ENCODE measurements around the gene RTTN. TPM values are rescaled to one million over a fixed set of nuclear protein-coding genes. Genes with fewer than 3 reads are reported as not detected.

Gene RTTN
- total RNA-seq, 2 experiments from 2014 or later = 22.2 to 29.7 TPM

DNA sequence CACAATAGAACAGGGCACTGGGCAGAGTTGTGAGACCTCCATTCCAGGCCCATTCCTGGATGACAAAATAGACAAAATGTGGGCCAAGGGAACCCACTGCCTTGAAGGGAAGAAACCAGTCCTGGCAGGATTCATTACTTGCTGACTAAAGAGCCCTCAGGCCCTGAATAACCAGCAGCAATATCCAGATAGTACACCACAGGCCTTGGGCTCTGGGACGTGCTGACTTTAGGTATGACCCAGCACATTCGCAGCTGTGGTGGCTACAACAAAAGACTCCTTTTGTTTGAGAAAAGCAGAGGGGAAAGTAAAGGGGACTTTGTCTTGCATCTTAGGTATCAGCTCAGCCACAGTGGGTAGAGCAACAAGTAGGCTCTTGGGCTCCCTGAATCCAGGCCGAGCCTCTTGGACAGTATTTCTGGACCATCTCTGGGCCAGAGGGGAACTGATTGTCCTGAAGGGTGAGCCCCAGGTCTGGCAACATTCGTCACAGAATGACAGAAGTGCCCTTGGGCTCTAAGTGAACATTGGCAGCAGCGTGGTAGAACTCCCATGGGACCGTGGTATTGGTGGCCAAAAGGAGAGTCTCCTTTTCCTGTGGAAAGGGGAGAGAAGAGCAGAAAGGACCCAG lies 167.9 kb downstream of the RTTN start:
- no peak overlapping the region for H3K27ac Mint-ChIP-seq
- no peak for DNase-seq
- no peaks in the 10 kb centered on the region for H3K4me1 Mint-ChIP-seq
- intact Hi-C loops (cut with DNase I, micrococcal nuclease) = no loop called here
- ChIA-PET CTCF (no interaction called here), POLR2A (no interaction called here)
- ATAC-seq = no peak
- no peak overlapping the region for H3K4me3 Mint-ChIP-seq
- peaks cover 31% of the 10 kb centered on the region for H3K36me3 Mint-ChIP-seq (ENCODE audit: low read depth)
- H3K9me3 Mint-ChIP-seq (ENCODE audit: low read depth) = no peaks in the 10 kb centered on the region
- H3K27me3 Mint-ChIP-seq = no peaks in the 10 kb centered on the region

DNA sequence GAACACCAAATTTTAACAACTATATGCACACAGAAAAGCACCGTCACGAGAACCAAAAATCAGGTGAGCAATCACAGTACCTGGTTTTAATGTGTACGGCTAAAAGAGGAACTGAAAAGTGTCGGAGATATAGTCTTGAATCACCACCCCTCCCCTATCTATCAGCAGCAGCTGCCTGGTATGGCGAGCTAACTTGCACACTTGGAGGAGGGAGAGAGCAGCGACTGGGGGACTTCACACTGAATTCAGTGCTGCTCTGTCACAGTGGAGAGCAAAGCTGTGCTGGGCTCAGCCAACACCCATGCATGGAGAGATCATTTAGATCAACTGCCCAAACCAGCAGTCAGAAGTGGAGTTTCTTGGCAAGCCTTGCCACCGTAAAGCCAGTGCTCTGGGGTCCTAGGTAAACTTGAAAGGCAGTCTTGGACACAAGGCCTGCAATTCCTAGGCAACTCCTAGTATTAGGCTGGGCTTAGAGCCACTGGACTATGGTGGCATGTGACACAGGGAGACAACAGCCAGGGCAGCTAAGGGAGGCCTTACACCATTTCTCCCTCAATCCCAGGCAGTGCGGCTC lies 168.6 kb downstream of the RTTN start:
- Mint-ChIP-seq H3K36me3 (ENCODE audit: low read depth) (peaks cover 31% of the 10 kb centered on the region), H3K9me3 (ENCODE audit: low read depth) (no peaks in the 10 kb centered on the region), H3K27ac (no peak overlapping the region), H3K4me1 (no peaks in the 10 kb centered on the region), H3K27me3 (no peaks in the 10 kb centered on the region), H3K4me3 (no peak overlapping the region)
- no peak for ATAC-seq
- DNase-seq = no peak
- ChIA-PET POLR2A (no interaction called here), CTCF (no interaction called here)
- intact Hi-C loops (cut with DNase I, micrococcal nuclease) = no loop called here

DNA sequence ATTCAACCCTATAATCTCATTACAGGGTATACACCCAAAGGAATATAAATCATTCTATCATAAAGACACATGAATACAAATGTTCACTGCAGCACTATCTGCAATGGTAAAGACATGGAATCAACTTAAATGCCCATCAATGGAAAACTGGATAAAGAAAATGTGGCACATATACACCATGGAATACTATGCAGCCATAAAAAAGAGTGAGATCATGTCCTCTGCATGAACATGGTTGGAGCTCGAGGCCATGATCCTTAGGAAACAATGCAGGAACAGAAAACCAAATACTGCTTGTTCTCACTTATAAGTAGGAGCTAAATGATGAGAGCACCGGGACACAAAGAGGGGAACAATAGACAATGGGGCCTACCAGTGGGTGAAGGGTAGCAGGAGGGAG lies 169.3 kb downstream of the RTTN start:
- no peak overlapping the region for H3K27ac Mint-ChIP-seq
- no peak overlapping the region for H3K4me3 Mint-ChIP-seq
- CTCF ChIA-PET = no interaction called here
- H3K9me3 Mint-ChIP-seq (ENCODE audit: low read depth) = no peaks in the 10 kb centered on the region
- peaks cover 31% of the 10 kb centered on the region for H3K36me3 Mint-ChIP-seq (ENCODE audit: low read depth)
- intact Hi-C loops (cut with DNase I, micrococcal nuclease) = no loop called here
- H3K27me3 Mint-ChIP-seq = no peaks in the 10 kb centered on the region
- ATAC-seq (no peak), DNase-seq (no peak)
- no peaks in the 10 kb centered on the region for H3K4me1 Mint-ChIP-seq
- POLR2A ChIA-PET = no interaction called here

DNA sequence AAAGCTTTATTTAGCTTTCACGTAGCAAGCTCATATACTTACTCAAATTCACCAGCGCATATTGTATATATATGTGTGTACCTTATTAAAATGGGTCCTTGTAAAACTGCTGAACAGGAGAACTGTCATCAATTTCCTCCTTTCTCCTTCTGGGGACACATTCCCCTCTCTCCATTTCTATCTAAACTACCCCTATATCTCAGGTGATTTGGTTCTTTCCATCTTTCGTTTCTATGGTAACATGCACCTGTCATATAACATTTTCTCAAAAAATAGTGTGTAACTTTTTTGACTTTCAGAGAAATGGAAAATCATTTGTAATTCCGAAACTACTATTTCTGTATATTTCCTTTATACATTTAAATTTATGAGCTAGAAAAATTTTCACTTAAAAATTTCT lies 174.3 kb downstream of the RTTN start:
- H3K9me3 Mint-ChIP-seq (ENCODE audit: low read depth) = no peaks in the 10 kb centered on the region
- H3K27ac Mint-ChIP-seq = no peak overlapping the region
- intact Hi-C loops (cut with DNase I, micrococcal nuclease) = no loop called here
- peaks cover 25% of the 10 kb centered on the region for H3K36me3 Mint-ChIP-seq (ENCODE audit: low read depth)
- ChIA-PET POLR2A (no interaction called here), CTCF (no interaction called here)
- ATAC-seq (no peak), DNase-seq (no peak)
- no peak overlapping the region for H3K4me3 Mint-ChIP-seq
- no peaks in the 10 kb centered on the region for H3K4me1 Mint-ChIP-seq
- H3K27me3 Mint-ChIP-seq = no peaks in the 10 kb centered on the region

DNA sequence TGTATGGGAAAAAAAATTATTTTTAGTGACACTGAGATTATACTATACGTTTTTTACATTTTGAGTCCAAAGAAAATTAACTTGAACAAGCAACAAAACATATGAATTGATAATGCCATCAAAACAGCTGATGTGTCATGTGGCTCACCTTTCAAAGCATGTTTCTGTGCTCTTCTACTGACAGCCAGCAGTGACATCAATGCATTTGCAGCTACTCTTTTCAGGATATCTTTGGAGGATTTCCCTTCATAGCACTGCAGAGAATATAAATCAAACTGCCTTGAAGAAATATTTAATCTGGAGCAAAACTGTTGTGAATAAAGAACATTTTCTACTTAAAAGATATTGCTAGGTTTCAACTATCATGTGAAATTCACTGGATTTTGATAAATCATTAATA lies 174.8 kb downstream of the RTTN start:
- Mint-ChIP-seq H3K36me3 (ENCODE audit: low read depth) (peaks cover 25% of the 10 kb centered on the region), H3K4me3 (no peak overlapping the region), H3K27ac (no peak overlapping the region), H3K27me3 (no peaks in the 10 kb centered on the region), H3K4me1 (no peaks in the 10 kb centered on the region), H3K9me3 (ENCODE audit: low read depth) (no peaks in the 10 kb centered on the region)
- POLR2A ChIA-PET = no interaction called here
- DNase-seq (no peak), ATAC-seq (no peak)
- CTCF ChIA-PET = no interaction called here
- intact Hi-C loops (cut with DNase I, micrococcal nuclease) = no loop called here

DNA sequence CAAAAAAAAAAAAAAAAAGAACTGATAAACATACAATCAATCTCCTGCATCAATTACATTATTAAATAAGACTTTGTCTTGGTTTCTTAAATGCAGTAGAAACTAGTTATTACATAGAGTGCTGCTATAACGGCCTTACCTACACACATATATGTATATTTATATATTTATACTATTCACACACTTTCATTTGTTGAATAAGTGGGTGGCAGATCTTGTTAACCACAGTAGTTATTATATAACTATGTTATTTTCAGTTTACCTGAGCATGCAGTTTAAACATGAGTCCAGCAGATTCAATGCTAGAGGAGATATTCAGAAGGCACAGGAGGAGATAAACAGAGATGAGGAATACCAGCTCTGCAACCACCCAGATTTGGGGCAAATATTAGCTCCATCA lies 176.3 kb downstream of the RTTN start:
- no peak for ATAC-seq
- Mint-ChIP-seq H3K4me1 (no peaks in the 10 kb centered on the region), H3K27ac (no peak overlapping the region), H3K27me3 (no peaks in the 10 kb centered on the region), H3K9me3 (ENCODE audit: low read depth) (no peaks in the 10 kb centered on the region), H3K4me3 (no peak overlapping the region), H3K36me3 (ENCODE audit: low read depth) (peaks cover 29% of the 10 kb centered on the region)
- POLR2A ChIA-PET = no interaction called here
- CTCF ChIA-PET = no interaction called here
- intact Hi-C loops (cut with DNase I, micrococcal nuclease) = no loop called here
- no peak for DNase-seq

DNA sequence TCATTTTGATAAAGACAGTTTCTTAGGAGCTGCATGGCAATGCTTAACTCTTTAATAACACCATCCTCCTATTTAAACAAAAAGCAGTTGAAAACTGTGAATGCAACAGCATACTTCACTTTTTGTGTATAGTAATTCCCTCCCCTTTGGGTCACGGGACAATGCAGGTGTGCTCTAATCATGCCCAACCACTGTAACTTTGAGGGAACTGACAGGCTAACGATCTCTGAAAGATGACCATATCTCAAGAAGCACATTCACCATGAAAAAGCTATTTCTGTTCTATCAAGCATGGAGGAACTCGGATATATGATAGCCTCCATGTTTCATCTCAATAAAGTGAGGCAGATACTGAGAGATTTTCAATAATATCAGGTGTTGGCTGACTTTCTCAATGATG lies 176.8 kb downstream of the RTTN start:
- no peak overlapping the region for H3K4me3 Mint-ChIP-seq
- POLR2A ChIA-PET = no interaction called here
- CTCF ChIA-PET = interaction anchor here (0.5 to 0.8 kb wide), 2 partner anchors 25 to 87 kb away, joined by 3 read pairs; no protein-coding TSS in a partner anchor
- intact Hi-C loops (cut with DNase I, micrococcal nuclease) = no loop called here
- ATAC-seq (no peak), DNase-seq (no peak)
- H3K27me3 Mint-ChIP-seq = no peaks in the 10 kb centered on the region
- no peaks in the 10 kb centered on the region for H3K4me1 Mint-ChIP-seq
- no peak overlapping the region for H3K27ac Mint-ChIP-seq
- no peaks in the 10 kb centered on the region for H3K9me3 Mint-ChIP-seq (ENCODE audit: low read depth)
- H3K36me3 Mint-ChIP-seq (ENCODE audit: low read depth) = peaks cover 32% of the 10 kb centered on the region

DNA sequence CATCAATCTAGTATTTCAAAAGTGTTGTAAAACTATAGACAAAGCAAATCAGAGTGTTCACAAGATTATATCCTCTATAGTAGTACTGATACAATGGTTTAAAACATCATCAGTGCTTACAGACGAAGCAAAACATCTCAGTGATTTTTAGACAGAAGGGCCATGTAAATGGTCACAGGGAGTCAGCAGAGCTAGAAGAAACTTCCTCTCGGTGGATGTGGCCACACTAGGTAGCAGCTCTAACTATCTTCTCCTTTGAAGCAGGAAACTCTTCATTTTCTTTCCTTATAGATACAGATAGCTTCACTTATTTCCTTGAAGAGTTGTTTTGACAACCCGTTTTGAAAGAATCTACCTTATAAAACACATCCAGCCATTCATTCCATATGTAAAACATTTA lies 177.4 kb downstream of the RTTN start:
- no peak for DNase-seq
- H3K4me3 Mint-ChIP-seq = no peak overlapping the region
- ChIA-PET POLR2A (no interaction called here), CTCF (interaction anchor here (0.8 kb wide), 1 partner anchor 25 kb away, joined by 3 read pairs; no protein-coding TSS in a partner anchor)
- H3K36me3 Mint-ChIP-seq (ENCODE audit: low read depth) = peaks cover 36% of the 10 kb centered on the region
- H3K27me3 Mint-ChIP-seq = no peaks in the 10 kb centered on the region
- no peaks in the 10 kb centered on the region for H3K9me3 Mint-ChIP-seq (ENCODE audit: low read depth)
- intact Hi-C loops (cut with DNase I, micrococcal nuclease) = no loop called here
- no peaks in the 10 kb centered on the region for H3K4me1 Mint-ChIP-seq
- no peak for ATAC-seq
- no peak overlapping the region for H3K27ac Mint-ChIP-seq

DNA sequence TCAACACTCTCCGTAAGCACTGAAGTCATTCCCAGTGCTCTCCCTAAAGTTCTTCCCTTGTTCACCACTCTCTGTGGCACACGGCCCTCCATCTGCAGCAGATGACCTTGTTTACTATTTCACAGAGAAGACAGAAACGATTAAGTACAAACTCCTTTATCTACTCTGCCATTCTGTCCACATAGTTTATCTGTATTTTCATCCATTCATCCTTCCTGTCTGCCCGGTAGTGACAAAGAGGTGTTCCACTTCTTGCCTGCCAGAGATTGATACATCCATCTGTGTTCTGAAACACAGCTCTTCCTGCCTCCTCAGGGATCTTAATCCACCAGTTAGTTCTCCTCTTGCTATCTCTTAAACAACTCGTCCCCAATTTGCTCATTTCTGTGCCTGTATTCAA lies 179.9 kb downstream of the RTTN start:
- CTCF ChIA-PET = no interaction called here
- Mint-ChIP-seq H3K9me3 (ENCODE audit: low read depth) (no peaks in the 10 kb centered on the region), H3K4me3 (no peak overlapping the region), H3K36me3 (ENCODE audit: low read depth) (peaks cover 47% of the 10 kb centered on the region), H3K4me1 (no peaks in the 10 kb centered on the region), H3K27ac (no peak overlapping the region), H3K27me3 (no peaks in the 10 kb centered on the region)
- ATAC-seq (no peak), DNase-seq (no peak)
- intact Hi-C loops (cut with DNase I, micrococcal nuclease) = no loop called here
- POLR2A ChIA-PET = no interaction called here

DNA sequence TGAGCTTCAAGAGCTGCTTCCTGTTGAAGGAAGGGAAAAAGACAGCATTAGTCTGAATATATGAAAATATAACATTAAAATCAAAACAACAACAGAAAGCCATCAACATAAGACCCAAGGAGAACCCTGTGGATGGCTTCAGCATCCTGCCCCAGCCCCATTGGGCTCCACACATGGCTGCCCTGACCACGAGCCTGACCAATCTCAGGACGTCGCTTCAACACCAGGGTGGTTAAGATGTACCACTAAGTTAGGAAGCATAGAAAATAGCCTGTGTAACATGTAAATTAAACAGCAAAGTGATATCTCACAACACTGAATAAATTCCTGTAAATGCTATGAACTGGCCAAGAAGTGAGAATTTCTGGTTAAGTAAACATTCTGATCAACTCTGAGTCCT lies 180.7 kb downstream of the RTTN start:
- H3K4me1 Mint-ChIP-seq = no peaks in the 10 kb centered on the region
- no peak overlapping the region for H3K27ac Mint-ChIP-seq
- H3K36me3 Mint-ChIP-seq (ENCODE audit: low read depth) = peaks cover 50% of the 10 kb centered on the region
- CTCF ChIA-PET = no interaction called here
- no peak for DNase-seq
- no peaks in the 10 kb centered on the region for H3K27me3 Mint-ChIP-seq
- H3K9me3 Mint-ChIP-seq (ENCODE audit: low read depth) = no peaks in the 10 kb centered on the region
- no peak overlapping the region for H3K4me3 Mint-ChIP-seq
- no peak for ATAC-seq
- POLR2A ChIA-PET = no interaction called here
- intact Hi-C loops (cut with DNase I, micrococcal nuclease) = no loop called here

DNA sequence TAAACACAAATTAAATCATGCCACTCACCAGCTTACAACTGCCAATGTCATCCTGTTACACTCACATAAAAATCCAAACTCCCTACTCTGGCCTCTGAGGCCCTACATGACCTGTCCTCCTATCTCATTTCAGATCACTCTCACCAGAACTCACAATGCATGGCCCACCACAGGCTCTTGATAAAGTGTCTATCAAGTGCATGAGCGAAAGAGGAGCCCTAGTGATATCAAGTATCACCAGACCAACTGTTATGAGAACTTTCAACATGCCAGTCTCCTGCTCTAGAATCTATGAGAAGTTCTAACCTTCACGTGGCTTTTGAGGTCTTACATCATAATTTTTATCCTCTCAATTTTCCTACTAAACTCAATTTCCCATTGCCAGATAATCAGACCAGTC lies 181.4 kb downstream of the RTTN start:
- ChIA-PET CTCF (no interaction called here), POLR2A (no interaction called here)
- Mint-ChIP-seq H3K36me3 (ENCODE audit: low read depth) (peaks cover 54% of the 10 kb centered on the region), H3K27me3 (no peaks in the 10 kb centered on the region), H3K4me1 (no peaks in the 10 kb centered on the region), H3K9me3 (ENCODE audit: low read depth) (no peaks in the 10 kb centered on the region), H3K4me3 (no peak overlapping the region), H3K27ac (no peak overlapping the region)
- no peak for DNase-seq
- intact Hi-C loops (cut with DNase I, micrococcal nuclease) = no loop called here
- ATAC-seq = no peak

DNA sequence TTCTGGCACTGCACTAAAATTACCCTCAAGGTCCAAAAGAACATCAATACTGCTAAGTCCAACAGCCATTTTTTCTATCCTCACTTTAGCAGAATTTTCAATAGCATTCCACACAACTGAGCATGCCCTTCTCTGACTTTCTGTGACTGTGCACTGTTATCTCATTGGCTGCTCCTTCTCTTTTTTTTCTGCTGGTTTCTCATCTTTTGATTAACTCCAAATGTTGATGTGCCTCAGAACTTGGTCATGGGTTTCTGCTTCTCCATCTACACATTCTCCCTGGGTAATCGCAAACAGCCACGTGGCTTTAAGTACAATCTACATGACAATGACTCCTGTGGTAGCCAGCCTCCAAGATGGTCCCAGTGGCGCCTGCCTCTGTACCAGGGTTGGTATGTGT lies 182.9 kb downstream of the RTTN start:
- Mint-ChIP-seq H3K4me1 (no peaks in the 10 kb centered on the region), H3K27ac (no peak overlapping the region), H3K9me3 (ENCODE audit: low read depth) (no peaks in the 10 kb centered on the region), H3K4me3 (no peak overlapping the region), H3K27me3 (no peaks in the 10 kb centered on the region), H3K36me3 (ENCODE audit: low read depth) (peaks cover 49% of the 10 kb centered on the region)
- ChIA-PET CTCF (interaction anchor here (0.6 kb wide), 1 partner anchor 129 kb away, joined by 4 read pairs; no protein-coding TSS in a partner anchor), POLR2A (no interaction called here)
- ATAC-seq (no peak), DNase-seq (no peak)
- intact Hi-C loops (cut with DNase I, micrococcal nuclease) = no loop called here

DNA sequence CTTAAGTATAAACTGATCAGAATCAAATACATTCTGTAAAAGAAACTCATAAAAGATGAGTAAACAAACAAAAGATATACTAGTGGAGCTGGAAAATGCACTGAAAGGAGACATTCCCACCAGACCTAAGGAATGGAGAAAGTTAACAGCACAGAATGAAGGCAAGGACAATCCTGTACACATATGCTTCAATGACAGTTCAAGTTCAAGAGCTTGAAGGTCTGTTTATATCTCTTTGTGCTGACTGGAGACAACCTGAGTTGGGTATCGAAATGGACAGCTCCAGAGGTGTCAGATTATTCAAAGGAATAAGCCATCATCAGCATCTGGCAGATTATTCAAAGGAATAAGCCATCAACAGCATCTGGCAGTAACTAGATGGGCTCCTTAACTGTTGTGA lies 184.0 kb downstream of the RTTN start:
- no peaks in the 10 kb centered on the region for H3K9me3 Mint-ChIP-seq (ENCODE audit: low read depth)
- ChIA-PET POLR2A (interaction anchor here (0.7 kb wide), 1 partner anchor 19 kb away, joined by 3 read pairs; no protein-coding TSS in a partner anchor), CTCF (no interaction called here)
- no peak overlapping the region for H3K4me3 Mint-ChIP-seq
- DNase-seq = no peak
- H3K4me1 Mint-ChIP-seq = no peaks in the 10 kb centered on the region
- intact Hi-C loops (cut with DNase I, micrococcal nuclease) = no loop called here
- no peaks in the 10 kb centered on the region for H3K27me3 Mint-ChIP-seq
- H3K27ac Mint-ChIP-seq = no peak overlapping the region
- ATAC-seq = no peak
- H3K36me3 Mint-ChIP-seq (ENCODE audit: low read depth) = peaks cover 49% of the 10 kb centered on the region

Data from activated CD4-positive, alpha-beta T cell treated with anti-CD3 and anti-CD28 coated beads for 36 hours (primary cell).